H9 (cell line): ENCODE data around the gene POLL. TPM values are rescaled to one million over a fixed set of nuclear protein-coding genes. Genes with fewer than 3 reads are reported as not detected.

Source experiments
- DNase-seq: peaks from one replicate; pipeline ENCODE4 v3.0.0-alpha.2; 2017
- H2AFZ ChIP-seq: one replicate; pipeline ENCODE4 v1.6.1; 2013; ENCODE audit warnings: mild to moderate bottlenecking, low read length, control low read depth, moderate library complexity
- H2AK5ac ChIP-seq: 2 replicates; pipeline ENCODE4 v1.6.1; 2013; ENCODE audit warnings: low read length, control low read depth, mixed read lengths; ENCODE audit not compliant: insufficient read length
- H2BK120ac ChIP-seq: one replicate; pipeline ENCODE4 v1.6.1; 2013; ENCODE audit warnings: low read depth, mild to moderate bottlenecking, low read length, control low read depth, inconsistent platforms; ENCODE audit not compliant: poor library complexity, severe bottlenecking
- H2BK12ac ChIP-seq: 2 replicates; pipeline ENCODE4 v1.6.1; 2013; ENCODE audit warnings: low read length, control low read depth, mixed read lengths, low read depth; ENCODE audit not compliant: insufficient read length
- H2BK15ac ChIP-seq: 2 replicates; pipeline ENCODE4 v1.6.1; 2013; ENCODE audit warnings: low read depth, low read length, control low read depth
- H2BK20ac ChIP-seq: one replicate; pipeline ENCODE4 v1.6.1; 2013; ENCODE audit warnings: low read depth, mild to moderate bottlenecking, low read length, control low read depth, inconsistent platforms; ENCODE audit not compliant: poor library complexity, severe bottlenecking
- H2BK5ac ChIP-seq: 2 replicates; pipeline ENCODE4 v1.6.1; 2013; ENCODE audit warnings: low read length, control low read depth, mixed read lengths; ENCODE audit not compliant: insufficient read length
- H3K14ac ChIP-seq: 2 replicates; pipeline ENCODE4 v1.6.1; 2013; ENCODE audit warnings: low read length, control low read depth; ENCODE audit not compliant: insufficient read depth
- H3K18ac ChIP-seq: 2 replicates; pipeline ENCODE4 v1.6.1; 2013; ENCODE audit warnings: low read depth, mild to moderate bottlenecking, mixed read lengths, low read length, control low read depth; ENCODE audit not compliant: insufficient read length
- H3K23ac ChIP-seq: 2 replicates; pipeline ENCODE4 v1.6.1; 2013; ENCODE audit warnings: low read length, control low read depth, mixed read lengths, low read depth; ENCODE audit not compliant: insufficient read length
- H3K23me2 ChIP-seq: 2 replicates; pipeline ENCODE4 v1.6.1; 2013; ENCODE audit warnings: low read depth, mild to moderate bottlenecking, mixed read lengths, low read length, control low read depth; ENCODE audit not compliant: insufficient read length, poor library complexity, severe bottlenecking
- H3K27ac ChIP-seq: 2 replicates; pipeline ENCODE4 v1.5.1; 2013; ENCODE audit warnings: low read length, control low read depth, mixed read lengths, low read depth; ENCODE audit not compliant: insufficient read length
- H3K27me3 ChIP-seq: 2 replicates; pipeline ENCODE4 v1.6.1; 2013; ENCODE audit warnings: low read length, control low read depth, inconsistent platforms; ENCODE audit not compliant: insufficient read depth
- H3K4ac ChIP-seq: 2 replicates; pipeline ENCODE4 v1.6.1; 2013; ENCODE audit warnings: low read depth, mild to moderate bottlenecking, control low read depth, inconsistent platforms, low read length, moderate library complexity
- H3K4me1 ChIP-seq: 2 replicates; pipeline ENCODE4 v1.6.1; 2013; ENCODE audit warnings: low read length, control low read depth, inconsistent platforms; ENCODE audit not compliant: insufficient read depth
- H3K4me2 ChIP-seq: 2 replicates; pipeline ENCODE4 v1.6.1; 2013; ENCODE audit warnings: low read length, control low read depth, mixed read lengths; ENCODE audit not compliant: insufficient read length, insufficient read depth
- H3K56ac ChIP-seq: 2 replicates; pipeline ENCODE4 v1.6.1; 2013; ENCODE audit warnings: low read depth, mild to moderate bottlenecking, mixed read lengths, low read length, control low read depth; ENCODE audit not compliant: insufficient read length
- H3K79me1 ChIP-seq: 2 replicates; pipeline ENCODE4 v1.6.1; 2013; ENCODE audit warnings: low read depth, mild to moderate bottlenecking, moderate library complexity, low read length, control low read depth, inconsistent platforms; ENCODE audit not compliant: insufficient read depth, poor library complexity, severe bottlenecking
- H3K79me2 ChIP-seq: 2 replicates; pipeline ENCODE4 v1.6.1; 2013; ENCODE audit warnings: low read length, control low read depth, inconsistent platforms; ENCODE audit not compliant: insufficient read depth
- H3K9ac ChIP-seq: 2 replicates; pipeline ENCODE4 v1.6.1; 2013; ENCODE audit warnings: low read length, control low read depth, mixed read lengths; ENCODE audit not compliant: insufficient read length; ENCODE audit errors: extremely low read depth
- H3K9me3 ChIP-seq: one replicate; pipeline ENCODE4 v1.6.1; 2013; ENCODE audit warnings: low read depth, low read length, inconsistent platforms; ENCODE audit not compliant: control insufficient read depth
- H3T11ph ChIP-seq: one replicate; pipeline ENCODE4 v1.6.1; 2013; ENCODE audit warnings: mild to moderate bottlenecking, low read length, control low read depth, inconsistent platforms
- H4K20me1 ChIP-seq: one replicate; pipeline ENCODE4 v1.6.1; 2013; ENCODE audit not compliant: control insufficient read depth, insufficient read length, insufficient read depth
- H4K5ac ChIP-seq: 2 replicates; pipeline ENCODE4 v1.6.1; 2013; ENCODE audit warnings: low read depth, mild to moderate bottlenecking, mixed read lengths, low read length, control low read depth; ENCODE audit not compliant: insufficient read length
- H4K8ac ChIP-seq: replicated peaks from 2 replicates; pipeline ENCODE4 v1.6.1; 2013; ENCODE audit warnings: low read length, control low read depth, mixed read lengths, low read depth; ENCODE audit not compliant: insufficient read length
- H4K91ac ChIP-seq: 2 replicates; pipeline ENCODE4 v1.6.1; 2013; ENCODE audit warnings: low read depth, mild to moderate bottlenecking, moderate library complexity, mixed read lengths, low read length, control low read depth; ENCODE audit not compliant: insufficient read length
- H3K27ac Mint-ChIP-seq, 3 experiments: 2 replicates in 2 of 3; 3 replicates in 1 of 3; pipeline ENCODE4 v1.8.0; 2020 to 2021; ENCODE audit warnings: mixed read lengths in 3 of 3, mild to moderate bottlenecking in 1 of 3, moderate library complexity in 1 of 3
- H3K27me3 Mint-ChIP-seq: 2 replicates; pipeline ENCODE4 v1.8.0; 2021; ENCODE audit warnings: low read depth, mild to moderate bottlenecking, moderate library complexity, mixed read lengths
- H3K36me3 Mint-ChIP-seq, 3 experiments: 2 replicates in 2 of 3; 3 replicates in 1 of 3; pipeline ENCODE4 v1.8.0; 2020 to 2021; ENCODE audit warnings: low read depth in 3 of 3, mixed read lengths in 3 of 3; ENCODE audit not compliant: insufficient read depth in 1 of 3
- H3K4me1 Mint-ChIP-seq, 2 experiments: 2 replicates each; pipeline ENCODE4 v1.8.0; 2020; ENCODE audit warnings: mixed read lengths in 2 of 2
- H3K4me3 Mint-ChIP-seq, 2 experiments: 2 replicates in 1 of 2; 3 replicates in 1 of 2; pipeline ENCODE4 v1.8.0; 2020 to 2021; ENCODE audit warnings: mild to moderate bottlenecking in 2 of 2, mixed read lengths in 2 of 2, moderate library complexity in 1 of 2
- H3K9me3 Mint-ChIP-seq, 2 experiments: 2 replicates in 1 of 2; 3 replicates in 1 of 2; pipeline ENCODE4 v1.8.0; 2020; ENCODE audit warnings: mild to moderate bottlenecking in 2 of 2, mixed read lengths in 2 of 2, moderate library complexity in 1 of 2
- WGBS: extraction: QIAGEN DNeasy Blood & Tissue Kit; methylation state at CpG from one replicate; pipeline ENCODE4 v1.1.7; 2013; ENCODE audit warnings: missing lambda C conversion rate, low lambda C conversion rate, mixed read lengths; ENCODE audit not compliant: insufficient read length; ENCODE audit errors: extremely low coverage; 5-methylcytosine and 5-hydroxymethylcytosine counted together
- total RNA-seq: library from RNA; stranded (reverse); gene quantifications from 2 replicates; pipeline ENCODE4 v1.2.1, GENCODE V29; 2021
- TF ChIP-seq, protein P1 (sequence below): fragments of 200-600 bp; sonication (generic); conservative IDR thresholded peaks from 3 replicates; pipeline ENCODE4 v1.8.0; 2021; ENCODE audit warnings: antibody characterized with exemption, mild to moderate bottlenecking

Gene POLL
- total RNA-seq, 1 experiment from 2014 or later: 30.8 TPM

DNA sequence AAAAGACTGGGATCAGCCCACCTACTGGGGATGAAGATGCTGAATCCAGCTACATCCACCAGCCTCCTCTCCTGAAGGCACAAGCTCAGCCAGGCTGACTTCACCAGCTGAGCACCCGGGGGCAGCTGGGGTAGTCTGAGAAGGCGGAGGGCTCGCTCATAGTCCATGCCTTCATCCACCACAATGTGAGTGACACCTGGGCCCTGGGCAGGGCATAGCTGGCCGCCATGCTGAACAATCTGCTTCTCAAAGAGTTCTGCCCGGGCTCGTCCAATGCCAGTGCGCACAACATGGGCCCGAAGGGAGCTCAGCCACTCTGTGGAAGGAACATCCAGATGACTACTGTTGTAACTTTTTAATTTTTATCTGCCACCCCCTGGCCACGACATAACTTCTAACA is 2.2 kb downstream of the POLL start:
- Mint-ChIP-seq H3K4me1 (peaks cover 32 to 37% of the 10 kb centered on the region in 2 experiments), H3K9me3 (no peaks in the 10 kb centered on the region), H3K36me3 (peaks cover 16 to 47% (median 32%) of the 10 kb centered on the region in 3 experiments), H3K4me3 (peak overlapping the region; percentile 19 to 22; a peak in 3 of 5 replicates), H3K27me3 (peaks cover 2% of the 10 kb centered on the region; the same call in 1 of the 2 replicates), H3K27ac (no peak overlapping the region)
- Histone ChIP-seq H3K79me1 (no peaks in the 10 kb centered on the region), H4K8ac (no peak overlapping the region), H4K5ac (no peak overlapping the region), H3K56ac (no peak overlapping the region), H2AFZ (no peak overlapping the region), H3K4ac (no peak overlapping the region), H3K79me2 (no peaks in the 10 kb centered on the region; the same call in 1 of the 2 replicates), H3K4me2 (no peak overlapping the region), H3K14ac (no peak overlapping the region), H3K23me2 (peaks cover 12% of the 10 kb centered on the region), H2BK120ac (no peak overlapping the region), H3K27ac (no peak overlapping the region), H2BK15ac (no peak overlapping the region), H3T11ph (no peak overlapping the region), H3K27me3 (no peaks in the 10 kb centered on the region), H4K20me1 (no peaks in the 10 kb centered on the region), H2AK5ac (no peak overlapping the region), H2BK12ac (no peak overlapping the region), H3K4me1 (peaks cover 5% of the 10 kb centered on the region), H2BK20ac (no peak overlapping the region), H3K9me3 (no peaks in the 10 kb centered on the region), H3K23ac (no peak overlapping the region), H3K9ac (no peak overlapping the region), H4K91ac (no peak overlapping the region), H3K18ac (no peak overlapping the region), H2BK5ac (no peak overlapping the region)
- no peak for DNase-seq
- no CpG with 5 or more reads among the region's 9 CpGs for WGBS
- TF ChIP-seq, protein P1, sequence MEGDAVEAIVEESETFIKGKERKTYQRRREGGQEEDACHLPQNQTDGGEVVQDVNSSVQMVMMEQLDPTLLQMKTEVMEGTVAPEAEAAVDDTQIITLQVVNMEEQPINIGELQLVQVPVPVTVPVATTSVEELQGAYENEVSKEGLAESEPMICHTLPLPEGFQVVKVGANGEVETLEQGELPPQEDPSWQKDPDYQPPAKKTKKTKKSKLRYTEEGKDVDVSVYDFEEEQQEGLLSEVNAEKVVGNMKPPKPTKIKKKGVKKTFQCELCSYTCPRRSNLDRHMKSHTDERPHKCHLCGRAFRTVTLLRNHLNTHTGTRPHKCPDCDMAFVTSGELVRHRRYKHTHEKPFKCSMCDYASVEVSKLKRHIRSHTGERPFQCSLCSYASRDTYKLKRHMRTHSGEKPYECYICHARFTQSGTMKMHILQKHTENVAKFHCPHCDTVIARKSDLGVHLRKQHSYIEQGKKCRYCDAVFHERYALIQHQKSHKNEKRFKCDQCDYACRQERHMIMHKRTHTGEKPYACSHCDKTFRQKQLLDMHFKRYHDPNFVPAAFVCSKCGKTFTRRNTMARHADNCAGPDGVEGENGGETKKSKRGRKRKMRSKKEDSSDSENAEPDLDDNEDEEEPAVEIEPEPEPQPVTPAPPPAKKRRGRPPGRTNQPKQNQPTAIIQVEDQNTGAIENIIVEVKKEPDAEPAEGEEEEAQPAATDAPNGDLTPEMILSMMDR: no peak
